ENCODE data around the gene CCDC88B.

The CCDC88B gene, protein sequence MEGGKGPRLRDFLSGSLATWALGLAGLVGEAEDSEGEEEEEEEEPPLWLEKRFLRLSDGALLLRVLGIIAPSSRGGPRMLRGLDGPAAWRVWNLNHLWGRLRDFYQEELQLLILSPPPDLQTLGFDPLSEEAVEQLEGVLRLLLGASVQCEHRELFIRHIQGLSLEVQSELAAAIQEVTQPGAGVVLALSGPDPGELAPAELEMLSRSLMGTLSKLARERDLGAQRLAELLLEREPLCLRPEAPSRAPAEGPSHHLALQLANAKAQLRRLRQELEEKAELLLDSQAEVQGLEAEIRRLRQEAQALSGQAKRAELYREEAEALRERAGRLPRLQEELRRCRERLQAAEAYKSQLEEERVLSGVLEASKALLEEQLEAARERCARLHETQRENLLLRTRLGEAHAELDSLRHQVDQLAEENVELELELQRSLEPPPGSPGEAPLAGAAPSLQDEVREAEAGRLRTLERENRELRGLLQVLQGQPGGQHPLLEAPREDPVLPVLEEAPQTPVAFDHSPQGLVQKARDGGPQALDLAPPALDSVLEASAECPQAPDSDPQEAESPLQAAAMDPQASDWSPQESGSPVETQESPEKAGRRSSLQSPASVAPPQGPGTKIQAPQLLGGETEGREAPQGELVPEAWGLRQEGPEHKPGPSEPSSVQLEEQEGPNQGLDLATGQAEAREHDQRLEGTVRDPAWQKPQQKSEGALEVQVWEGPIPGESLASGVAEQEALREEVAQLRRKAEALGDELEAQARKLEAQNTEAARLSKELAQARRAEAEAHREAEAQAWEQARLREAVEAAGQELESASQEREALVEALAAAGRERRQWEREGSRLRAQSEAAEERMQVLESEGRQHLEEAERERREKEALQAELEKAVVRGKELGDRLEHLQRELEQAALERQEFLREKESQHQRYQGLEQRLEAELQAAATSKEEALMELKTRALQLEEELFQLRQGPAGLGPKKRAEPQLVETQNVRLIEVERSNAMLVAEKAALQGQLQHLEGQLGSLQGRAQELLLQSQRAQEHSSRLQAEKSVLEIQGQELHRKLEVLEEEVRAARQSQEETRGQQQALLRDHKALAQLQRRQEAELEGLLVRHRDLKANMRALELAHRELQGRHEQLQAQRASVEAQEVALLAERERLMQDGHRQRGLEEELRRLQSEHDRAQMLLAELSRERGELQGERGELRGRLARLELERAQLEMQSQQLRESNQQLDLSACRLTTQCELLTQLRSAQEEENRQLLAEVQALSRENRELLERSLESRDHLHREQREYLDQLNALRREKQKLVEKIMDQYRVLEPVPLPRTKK (N-terminal part only)
- total RNA-seq: 269 to 362 (median 320) reads per million in 3 donors

DNA sequence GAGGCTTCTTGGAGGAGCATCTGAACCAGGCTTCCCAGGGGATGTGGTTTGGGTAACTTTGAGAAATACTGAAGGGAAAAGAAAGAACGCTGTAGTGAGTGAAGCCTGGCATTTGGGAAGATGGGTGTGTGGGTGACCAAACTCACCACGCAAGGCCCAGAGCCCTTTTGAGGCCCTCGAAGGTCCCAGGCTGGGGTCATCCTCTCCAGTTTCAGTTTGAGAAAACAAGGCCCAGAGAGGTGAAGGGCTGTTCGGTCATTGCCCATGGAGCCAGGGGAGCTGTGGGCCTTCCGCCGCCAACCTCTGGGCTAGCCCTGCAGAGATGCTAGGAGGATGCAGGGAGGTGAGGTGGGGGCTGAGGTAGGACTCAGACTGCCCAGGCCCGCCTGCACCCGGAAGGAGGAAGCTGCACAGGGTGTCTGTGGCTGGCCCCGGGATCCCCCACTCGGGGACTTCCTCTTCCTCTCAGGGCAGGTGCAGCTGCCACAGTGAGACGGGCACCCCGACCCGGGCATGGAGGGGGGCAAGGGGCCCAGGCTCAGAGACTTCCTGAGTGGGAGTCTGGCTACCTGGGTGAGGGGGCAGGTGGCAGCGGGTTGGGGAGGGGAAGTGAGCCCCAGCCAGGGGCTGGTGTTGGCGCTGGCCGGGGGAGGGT is at the start of gene CCDC88B:
Gene CCDC88B, plus strand, starts transcription at position 451 of the 655 bp plus-strand sequence. Its CDS starts 63 bp downstream, at position 514.
- H3K4me1 ChIP-seq (ENCODE audit: control insufficient read depth, insufficient read depth, low read length, poor library complexity, severe bottlenecking): peaks cover 31% of the 10 kb centered on the region
- H3K9me3 ChIP-seq (ENCODE audit: control insufficient read depth, low read length): no peaks in the 10 kb centered on the region
- peak within 1 kb of the TSS; percentile 74 for H3K4me3 ChIP-seq (ENCODE audit: insufficient read depth, low read depth, low read length, poor library complexity, severe bottlenecking)
- H3K27me3 ChIP-seq (replicated peaks; ENCODE audit: control insufficient read depth, insufficient read depth, low read length, poor library complexity, severe bottlenecking): no peaks in the 10 kb centered on the region
- H3K36me3 ChIP-seq (ENCODE audit: control insufficient read depth, insufficient read depth, low read length): peaks cover 31% of the 10 kb centered on the region
- DNase-seq: peak; percentile 84 to 85 (median 84)
- H3K27ac ChIP-seq (ENCODE audit: insufficient read depth, low read length, poor library complexity, severe bottlenecking): peak within 1 kb of the TSS; percentile 95

DNA sequence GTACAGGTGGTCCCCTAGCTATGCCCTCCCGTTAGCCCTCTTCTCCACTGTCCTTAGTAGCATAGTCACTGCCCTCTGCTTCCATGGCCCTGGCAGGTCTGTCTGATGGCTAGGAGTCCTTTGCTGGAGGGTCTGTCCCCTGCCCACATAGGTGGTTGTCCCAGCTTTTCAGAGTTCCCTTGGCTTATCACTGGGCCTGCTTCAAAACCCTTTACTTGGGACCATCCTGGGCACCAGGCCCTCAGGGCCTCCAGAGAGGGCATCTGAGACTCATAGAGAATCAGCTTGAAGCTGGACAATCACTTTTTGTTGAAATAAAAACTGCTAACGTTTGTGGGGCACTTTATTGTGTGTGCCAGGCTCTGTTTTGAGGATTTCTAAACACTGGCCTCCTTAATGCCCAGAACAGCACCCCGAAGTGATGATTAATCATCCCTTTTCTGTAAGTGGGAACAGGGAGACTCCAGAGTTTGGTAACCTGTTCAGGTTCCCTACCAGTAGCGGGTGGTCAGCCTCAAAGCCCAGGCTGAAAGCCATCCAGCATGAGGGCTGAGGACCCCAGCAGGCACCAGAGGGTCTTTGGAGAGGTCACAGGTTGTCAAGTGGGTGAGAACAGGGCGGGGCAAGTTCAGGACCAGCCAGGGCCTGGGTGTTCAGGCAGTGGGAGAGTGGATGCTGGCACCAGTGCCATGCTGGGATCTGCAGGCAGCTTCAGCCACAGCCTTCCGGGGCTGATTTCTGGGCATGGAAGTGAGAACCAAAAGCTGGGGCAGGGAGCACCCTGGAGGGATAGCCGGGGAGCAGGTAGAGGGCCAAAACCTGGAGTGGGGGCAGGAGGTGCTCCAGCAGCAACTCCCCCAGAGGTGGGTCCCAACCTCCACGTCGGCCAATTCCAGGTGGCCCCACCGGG is 49.4 kb upstream of the CCDC88B start:
- DNase-seq: no peak
- Histone ChIP-seq H3K36me3 (ENCODE audit: control insufficient read depth, insufficient read depth, low read length) (no peaks in the 10 kb centered on the region), H3K4me1 (ENCODE audit: control insufficient read depth, insufficient read depth, low read length, poor library complexity, severe bottlenecking) (peaks cover 17% of the 10 kb centered on the region), H3K27me3 (replicated peaks; ENCODE audit: control insufficient read depth, insufficient read depth, low read length, poor library complexity, severe bottlenecking) (peaks cover 33% of the 10 kb centered on the region), H3K27ac (ENCODE audit: insufficient read depth, low read length, poor library complexity, severe bottlenecking) (no peak overlapping the region), H3K4me3 (ENCODE audit: insufficient read depth, low read depth, low read length, poor library complexity, severe bottlenecking) (no peak overlapping the region), H3K9me3 (ENCODE audit: control insufficient read depth, low read length) (no peaks in the 10 kb centered on the region)

DNA sequence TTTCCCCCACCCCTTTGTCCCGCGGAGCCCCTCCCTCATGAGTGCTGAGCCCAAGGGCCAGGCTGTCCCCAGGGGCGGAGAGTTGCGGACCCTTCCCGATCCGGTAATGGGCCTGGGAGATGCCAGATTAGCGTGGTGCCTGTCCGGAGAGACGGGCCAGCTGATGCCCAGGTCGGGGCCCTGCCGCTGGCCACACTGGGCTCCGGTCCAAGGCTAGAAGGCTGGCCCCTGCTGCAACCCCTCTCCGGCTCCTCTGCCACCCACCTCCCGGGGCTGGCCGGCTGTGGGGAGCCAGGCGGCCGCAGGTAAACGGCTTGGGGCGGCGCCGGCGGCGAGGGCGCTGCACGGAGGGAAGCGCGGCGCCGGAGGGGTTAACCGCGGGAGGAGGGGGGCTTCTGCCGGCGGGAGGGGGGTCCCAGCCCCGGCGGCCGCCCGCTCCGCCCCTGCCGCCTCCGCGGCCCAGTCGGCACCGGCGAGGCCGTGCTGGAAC is 48.7 kb upstream of the CCDC88B start, which contains the start of gene KCNK4:
Gene KCNK4, plus strand, starts transcription at position 41 of the 490 bp plus-strand sequence. CDS start 1,717 bp downstream, outside the sequence.
- no peaks in the 10 kb centered on the region for H3K36me3 ChIP-seq (ENCODE audit: control insufficient read depth, insufficient read depth, low read length)
- no peak for DNase-seq
- H3K4me3 ChIP-seq (ENCODE audit: insufficient read depth, low read depth, low read length, poor library complexity, severe bottlenecking): peak within 1 kb of the TSS; percentile 42
- H3K4me1 ChIP-seq (ENCODE audit: control insufficient read depth, insufficient read depth, low read length, poor library complexity, severe bottlenecking): peaks cover 12% of the 10 kb centered on the region
- no peaks in the 10 kb centered on the region for H3K9me3 ChIP-seq (ENCODE audit: control insufficient read depth, low read length)
- H3K27ac ChIP-seq (ENCODE audit: insufficient read depth, low read length, poor library complexity, severe bottlenecking): no peak within 1 kb of the TSS
- H3K27me3 ChIP-seq (replicated peaks; ENCODE audit: control insufficient read depth, insufficient read depth, low read length, poor library complexity, severe bottlenecking): peaks cover 37% of the 10 kb centered on the region

DNA sequence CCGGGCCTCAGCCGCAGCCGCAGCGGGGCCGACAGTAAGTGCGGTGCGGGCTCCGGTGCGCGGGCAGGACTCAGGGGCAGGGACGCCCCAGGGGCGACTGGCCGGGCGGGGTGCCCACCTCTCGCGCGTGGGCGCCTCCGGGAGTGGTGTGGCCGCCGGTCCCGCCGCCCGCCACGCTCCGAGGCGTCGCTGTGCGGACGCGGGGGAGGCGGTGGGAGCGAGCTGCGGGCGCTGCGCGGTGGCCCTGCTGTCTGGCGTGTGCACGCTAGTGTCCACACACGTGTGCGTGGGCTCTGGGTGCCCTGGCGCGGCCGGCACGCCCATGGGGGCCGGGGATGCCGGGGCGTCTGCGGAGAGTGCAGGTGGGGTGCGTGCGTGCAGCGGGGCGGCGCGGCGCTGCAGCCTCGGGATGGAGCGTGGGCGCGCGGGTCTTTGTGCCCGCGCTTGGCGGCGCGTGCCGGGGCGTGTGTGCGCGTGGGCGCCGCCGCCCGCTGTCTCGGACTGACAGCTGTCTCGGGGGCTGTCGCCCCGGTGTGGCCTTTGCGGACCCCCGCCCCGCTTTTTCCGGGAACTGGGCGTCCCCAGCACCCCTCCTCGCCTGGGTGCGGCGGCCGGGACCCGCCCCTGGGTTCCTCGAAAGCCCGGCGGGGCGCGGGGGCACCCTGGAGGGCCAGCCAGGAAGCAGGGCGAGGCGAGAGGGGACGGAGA is 48.1 kb upstream of the CCDC88B start:
- Histone ChIP-seq H3K27me3 (replicated peaks; ENCODE audit: control insufficient read depth, insufficient read depth, low read length, poor library complexity, severe bottlenecking) (peaks cover 43% of the 10 kb centered on the region), H3K36me3 (ENCODE audit: control insufficient read depth, insufficient read depth, low read length) (no peaks in the 10 kb centered on the region), H3K9me3 (ENCODE audit: control insufficient read depth, low read length) (no peaks in the 10 kb centered on the region), H3K4me1 (ENCODE audit: control insufficient read depth, insufficient read depth, low read length, poor library complexity, severe bottlenecking) (peaks cover 11% of the 10 kb centered on the region), H3K27ac (ENCODE audit: insufficient read depth, low read length, poor library complexity, severe bottlenecking) (no peak overlapping the region), H3K4me3 (ENCODE audit: insufficient read depth, low read depth, low read length, poor library complexity, severe bottlenecking) (peak overlapping the region; percentile 42)
- DNase-seq: no peak

DNA sequence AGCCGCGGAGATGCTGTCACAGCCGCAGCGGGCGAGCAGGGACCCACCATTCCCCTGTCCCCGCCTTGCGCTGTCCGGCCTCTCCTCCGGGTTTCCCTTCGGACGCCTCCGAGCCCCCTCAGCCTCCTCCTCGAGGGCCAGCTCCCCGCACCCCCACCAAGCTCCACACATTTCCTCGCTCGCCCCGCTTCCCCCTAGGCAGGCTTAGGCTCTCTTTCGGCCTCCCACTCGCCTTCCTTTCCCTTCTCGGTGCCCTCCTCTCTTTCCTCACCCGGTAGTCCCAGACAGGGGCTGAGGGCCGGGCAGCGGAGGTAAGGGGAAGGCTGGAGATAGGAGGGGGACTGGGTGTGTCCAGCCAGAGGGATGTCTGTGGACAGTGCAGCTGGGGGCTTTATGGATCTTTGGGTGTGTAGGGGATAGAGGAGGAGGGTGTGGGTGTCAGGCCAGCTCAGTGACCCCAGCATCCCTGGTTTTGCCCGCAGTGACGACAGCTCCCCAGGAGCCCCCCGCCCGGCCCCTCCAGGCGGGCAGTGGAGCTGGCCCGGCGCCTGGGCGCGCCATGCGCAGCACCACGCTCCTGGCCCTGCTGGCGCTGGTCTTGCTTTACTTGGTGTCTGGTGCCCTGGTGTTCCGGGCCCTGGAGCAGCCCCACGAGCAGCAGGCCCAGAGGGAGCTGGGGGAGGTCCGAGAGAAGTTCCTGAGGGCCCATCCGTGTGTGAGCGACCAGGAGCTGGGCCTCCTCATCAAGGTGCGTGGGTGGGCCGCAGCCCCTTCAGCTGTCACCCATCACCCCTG is 47.3 kb upstream of the CCDC88B start:
- Histone ChIP-seq H3K4me1 (ENCODE audit: control insufficient read depth, insufficient read depth, low read length, poor library complexity, severe bottlenecking) (peaks cover 11% of the 10 kb centered on the region), H3K36me3 (ENCODE audit: control insufficient read depth, insufficient read depth, low read length) (no peaks in the 10 kb centered on the region), H3K4me3 (ENCODE audit: insufficient read depth, low read depth, low read length, poor library complexity, severe bottlenecking) (peak overlapping the region; percentile 42), H3K9me3 (ENCODE audit: control insufficient read depth, low read length) (no peaks in the 10 kb centered on the region), H3K27ac (ENCODE audit: insufficient read depth, low read length, poor library complexity, severe bottlenecking) (no peak overlapping the region), H3K27me3 (replicated peaks; ENCODE audit: control insufficient read depth, insufficient read depth, low read length, poor library complexity, severe bottlenecking) (peaks cover 51% of the 10 kb centered on the region)
- DNase-seq: no peak

DNA sequence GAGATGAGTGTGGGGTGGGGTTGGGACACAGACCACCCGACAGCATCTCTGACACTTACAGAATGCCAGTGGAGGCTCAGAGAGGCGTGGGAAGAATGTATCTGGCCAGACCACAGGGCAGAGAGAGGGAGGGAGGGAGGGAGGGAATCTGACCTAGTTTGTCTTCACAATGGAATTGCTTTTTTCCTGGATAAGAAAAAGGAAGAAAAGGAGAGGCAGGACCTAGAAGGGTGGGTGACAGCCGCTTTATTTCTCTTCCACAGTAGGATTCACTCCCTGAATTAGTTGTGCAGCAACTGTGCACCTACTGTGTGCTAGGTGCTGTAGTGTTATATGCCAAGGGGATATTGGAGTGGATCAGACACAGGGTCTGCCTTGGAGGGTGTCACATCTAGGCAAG is 45.2 kb upstream of the CCDC88B start:
- Histone ChIP-seq H3K27ac (ENCODE audit: insufficient read depth, low read length, poor library complexity, severe bottlenecking) (no peak overlapping the region), H3K4me1 (ENCODE audit: control insufficient read depth, insufficient read depth, low read length, poor library complexity, severe bottlenecking) (peaks cover 26% of the 10 kb centered on the region), H3K36me3 (ENCODE audit: control insufficient read depth, insufficient read depth, low read length) (no peaks in the 10 kb centered on the region), H3K9me3 (ENCODE audit: control insufficient read depth, low read length) (no peaks in the 10 kb centered on the region), H3K4me3 (ENCODE audit: insufficient read depth, low read depth, low read length, poor library complexity, severe bottlenecking) (no peak overlapping the region), H3K27me3 (replicated peaks; ENCODE audit: control insufficient read depth, insufficient read depth, low read length, poor library complexity, severe bottlenecking) (peaks cover 72% of the 10 kb centered on the region)
- no peak for DNase-seq

DNA sequence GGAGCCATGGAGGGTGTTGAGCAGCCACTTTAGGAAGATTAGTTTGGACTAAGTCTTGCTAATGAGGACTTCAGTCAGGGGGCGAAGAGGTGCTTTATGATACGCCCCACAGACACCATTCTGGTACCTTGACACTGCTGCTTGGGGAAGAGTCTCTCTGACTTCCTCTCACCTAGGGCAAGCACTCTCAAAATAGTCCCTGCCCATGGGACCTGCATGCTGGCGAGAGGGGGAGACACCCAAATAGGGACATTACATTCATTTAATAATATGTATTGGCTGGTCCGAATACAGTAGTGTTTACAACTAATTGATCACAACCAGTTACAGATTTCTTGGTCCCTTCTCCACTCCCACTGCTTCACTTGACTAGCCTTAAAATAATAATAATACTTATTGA is 44.2 kb upstream of the CCDC88B start:
- H3K4me1 ChIP-seq (ENCODE audit: control insufficient read depth, insufficient read depth, low read length, poor library complexity, severe bottlenecking): peaks cover 35% of the 10 kb centered on the region
- peaks cover 78% of the 10 kb centered on the region for H3K27me3 ChIP-seq (replicated peaks; ENCODE audit: control insufficient read depth, insufficient read depth, low read length, poor library complexity, severe bottlenecking)
- no peak overlapping the region for H3K4me3 ChIP-seq (ENCODE audit: insufficient read depth, low read depth, low read length, poor library complexity, severe bottlenecking)
- H3K27ac ChIP-seq (ENCODE audit: insufficient read depth, low read length, poor library complexity, severe bottlenecking): no peak overlapping the region
- no peak for DNase-seq
- no peaks in the 10 kb centered on the region for H3K36me3 ChIP-seq (ENCODE audit: control insufficient read depth, insufficient read depth, low read length)
- no peaks in the 10 kb centered on the region for H3K9me3 ChIP-seq (ENCODE audit: control insufficient read depth, low read length)

DNA sequence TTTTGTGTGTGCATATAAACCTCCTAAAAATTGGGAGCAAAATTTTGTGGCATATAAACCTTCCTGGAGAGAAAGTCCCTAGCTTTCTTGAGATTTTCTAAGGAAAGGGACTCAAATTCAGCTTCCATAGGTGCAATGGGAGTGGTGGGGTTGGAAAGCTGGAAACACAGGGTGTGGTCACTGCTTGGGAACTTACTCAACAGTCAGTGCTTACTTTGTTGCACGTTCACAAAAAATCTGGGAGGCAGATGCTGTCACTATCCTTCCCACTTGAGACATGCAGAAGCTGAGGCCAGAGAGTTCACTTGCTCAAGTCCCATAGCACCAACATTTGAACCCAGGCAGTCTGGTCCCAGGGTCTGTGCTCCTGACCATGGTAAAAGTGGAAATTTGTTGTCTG is 43.8 kb upstream of the CCDC88B start:
- DNase-seq: no peak
- Histone ChIP-seq H3K9me3 (ENCODE audit: control insufficient read depth, low read length) (no peaks in the 10 kb centered on the region), H3K27ac (ENCODE audit: insufficient read depth, low read length, poor library complexity, severe bottlenecking) (no peak overlapping the region), H3K36me3 (ENCODE audit: control insufficient read depth, insufficient read depth, low read length) (no peaks in the 10 kb centered on the region), H3K4me1 (ENCODE audit: control insufficient read depth, insufficient read depth, low read length, poor library complexity, severe bottlenecking) (peaks cover 35% of the 10 kb centered on the region), H3K4me3 (ENCODE audit: insufficient read depth, low read depth, low read length, poor library complexity, severe bottlenecking) (no peak overlapping the region), H3K27me3 (replicated peaks; ENCODE audit: control insufficient read depth, insufficient read depth, low read length, poor library complexity, severe bottlenecking) (peaks cover 78% of the 10 kb centered on the region)
